ENCODE data around the gene PTPRH. TPM values are rescaled to one million over a fixed set of nuclear protein-coding genes. Genes with fewer than 3 reads are reported as not detected.

The PTPRH gene
- total RNA-seq, 1 donor from 2014 or later = 1.0 TPM

DNA sequence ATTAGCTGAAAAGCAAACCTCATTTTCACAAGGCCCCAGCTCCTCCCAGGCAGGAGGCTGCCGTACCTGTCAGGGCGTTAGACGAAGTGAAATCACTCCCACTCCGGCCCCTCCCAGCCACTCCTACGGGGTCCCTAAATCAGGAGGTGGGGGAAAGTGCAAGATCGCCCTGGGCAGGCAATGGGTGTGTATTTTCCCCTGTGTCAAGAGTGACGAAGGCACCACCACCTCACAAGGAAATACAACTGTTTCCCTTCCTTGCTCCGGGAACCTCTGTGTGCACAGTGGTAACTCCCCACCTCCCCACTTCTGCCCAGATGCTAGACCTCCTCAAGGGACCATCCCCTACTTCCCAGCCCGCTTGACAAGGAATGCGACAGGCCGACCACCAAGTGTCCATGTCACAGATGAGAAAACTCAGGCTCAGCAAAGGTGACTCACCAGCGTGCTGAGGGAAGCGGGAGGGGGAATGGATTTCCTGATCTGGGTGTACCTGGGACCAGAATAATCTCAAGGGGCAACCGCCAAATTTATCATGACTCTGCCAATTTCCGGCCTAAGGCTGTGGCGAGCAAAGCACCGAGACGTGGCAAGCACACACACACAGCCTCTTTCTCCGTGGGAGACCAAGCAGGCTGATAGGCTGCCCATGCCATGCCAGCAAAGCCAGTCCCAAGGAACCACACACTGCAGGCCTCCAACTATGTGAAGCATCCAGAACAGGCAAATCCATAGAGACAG, 42.2 kb upstream of the PTPRH start:
- Histone ChIP-seq H3K27me3 (ENCODE audit: insufficient read depth, low read length) (no peaks in the 10 kb centered on the region), H3K4me2 (ENCODE audit: low read length) (peak overlapping the region; percentile 47), H3K79me2 (ENCODE audit: insufficient read depth, low read length) (peaks cover 100% of the 10 kb centered on the region), H3K9me3 (ENCODE audit: insufficient read depth, low read depth, low read length) (no peaks in the 10 kb centered on the region), H3K4me3 (ENCODE audit: insufficient read depth, low read depth, low read length) (no peak overlapping the region), H4K20me1 (ENCODE audit: insufficient read depth, low read length) (peaks cover 100% of the 10 kb centered on the region), H3K36me3 (ENCODE audit: insufficient read depth, low read length) (no peaks in the 10 kb centered on the region), H3K9ac (ENCODE audit: low read length) (peak overlapping the region; percentile 16), H2AFZ (ENCODE audit: low read depth, low read length) (no peak overlapping the region), H3K4me1 (ENCODE audit: insufficient read depth, low read length) (peaks cover 31% of the 10 kb centered on the region), H3K27ac (ENCODE audit: low read depth, low read length) (peak overlapping the region; percentile 6)
- peaks cover 34% of the 10 kb centered on the region for H3K4me1 Mint-ChIP-seq (ENCODE audit: low read depth, unreplicated experiment)
- peak overlapping the region; percentile 72 for H3K27ac Mint-ChIP-seq (ENCODE audit: unreplicated experiment)
- FAIRE-seq (no peak), DNase-seq (ENCODE audit: low read depth) (peak; percentile 55)
- H3K36me3 Mint-ChIP-seq (ENCODE audit: low read depth, unreplicated experiment) = peaks cover 8% of the 10 kb centered on the region
- peak overlapping the region; percentile 62 for H3K4me3 Mint-ChIP-seq (ENCODE audit: unreplicated experiment)
- TF ChIP-seq, protein P1, sequence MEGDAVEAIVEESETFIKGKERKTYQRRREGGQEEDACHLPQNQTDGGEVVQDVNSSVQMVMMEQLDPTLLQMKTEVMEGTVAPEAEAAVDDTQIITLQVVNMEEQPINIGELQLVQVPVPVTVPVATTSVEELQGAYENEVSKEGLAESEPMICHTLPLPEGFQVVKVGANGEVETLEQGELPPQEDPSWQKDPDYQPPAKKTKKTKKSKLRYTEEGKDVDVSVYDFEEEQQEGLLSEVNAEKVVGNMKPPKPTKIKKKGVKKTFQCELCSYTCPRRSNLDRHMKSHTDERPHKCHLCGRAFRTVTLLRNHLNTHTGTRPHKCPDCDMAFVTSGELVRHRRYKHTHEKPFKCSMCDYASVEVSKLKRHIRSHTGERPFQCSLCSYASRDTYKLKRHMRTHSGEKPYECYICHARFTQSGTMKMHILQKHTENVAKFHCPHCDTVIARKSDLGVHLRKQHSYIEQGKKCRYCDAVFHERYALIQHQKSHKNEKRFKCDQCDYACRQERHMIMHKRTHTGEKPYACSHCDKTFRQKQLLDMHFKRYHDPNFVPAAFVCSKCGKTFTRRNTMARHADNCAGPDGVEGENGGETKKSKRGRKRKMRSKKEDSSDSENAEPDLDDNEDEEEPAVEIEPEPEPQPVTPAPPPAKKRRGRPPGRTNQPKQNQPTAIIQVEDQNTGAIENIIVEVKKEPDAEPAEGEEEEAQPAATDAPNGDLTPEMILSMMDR (IDR thresholded peaks at IDR 0.05; ENCODE audit: insufficient read depth, low read depth, low read length) = no peak
- TF ChIP-seq EZH2 (IDR thresholded peaks at IDR 0.05; ENCODE audit: insufficient read depth, low read length) = no peak
- no peaks in the 10 kb centered on the region for H3K9me3 Mint-ChIP-seq (ENCODE audit: unreplicated experiment)
- H3K27me3 Mint-ChIP-seq (ENCODE audit: low read depth, unreplicated experiment) = no peaks in the 10 kb centered on the region

DNA sequence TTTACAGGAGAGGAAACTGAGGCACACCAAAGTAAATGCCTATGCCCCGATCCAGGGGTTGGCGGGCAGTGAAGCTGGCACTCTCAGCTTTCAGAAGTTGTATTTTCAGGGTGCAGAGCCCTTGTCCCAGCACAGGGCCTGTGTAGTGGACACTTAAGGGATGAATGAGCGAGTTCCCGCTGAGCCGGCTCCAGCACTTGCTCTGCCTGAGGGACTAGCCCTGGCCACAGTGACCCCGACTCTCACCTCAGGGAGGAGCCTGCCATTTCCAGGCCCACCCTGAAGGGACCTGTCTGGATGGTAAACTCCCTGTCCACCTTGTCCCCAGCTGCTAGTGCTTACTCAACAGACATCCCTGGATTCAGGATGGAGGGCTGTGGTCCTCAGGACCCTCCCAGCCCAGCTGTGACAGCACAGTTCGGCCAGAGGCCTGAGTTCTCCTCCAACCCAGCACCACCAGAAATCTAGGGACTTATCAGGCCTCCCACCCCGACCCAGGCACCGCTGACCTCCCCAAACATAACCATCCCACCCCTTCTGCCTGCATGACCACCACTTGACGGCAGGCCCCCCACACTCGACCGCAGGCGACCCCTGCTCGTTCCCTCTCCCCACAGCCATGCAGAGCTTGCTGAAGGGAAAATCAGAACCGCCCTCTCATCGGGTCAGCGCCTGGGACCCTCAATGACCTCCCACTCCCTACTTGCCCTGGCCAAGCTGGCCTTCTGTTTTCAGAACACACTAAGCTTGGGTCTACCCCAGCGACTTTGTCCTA, 41.1 kb upstream of the PTPRH start:
- Histone ChIP-seq H3K4me1 (ENCODE audit: insufficient read depth, low read length) (peaks cover 21% of the 10 kb centered on the region), H3K4me2 (ENCODE audit: low read length) (no peak overlapping the region), H4K20me1 (ENCODE audit: insufficient read depth, low read length) (peaks cover 97% of the 10 kb centered on the region), H2AFZ (ENCODE audit: low read depth, low read length) (no peak overlapping the region), H3K79me2 (ENCODE audit: insufficient read depth, low read length) (peaks cover 95% of the 10 kb centered on the region), H3K9me3 (ENCODE audit: insufficient read depth, low read depth, low read length) (no peaks in the 10 kb centered on the region), H3K9ac (ENCODE audit: low read length) (no peak overlapping the region), H3K36me3 (ENCODE audit: insufficient read depth, low read length) (no peaks in the 10 kb centered on the region), H3K27me3 (ENCODE audit: insufficient read depth, low read length) (no peaks in the 10 kb centered on the region), H3K4me3 (ENCODE audit: insufficient read depth, low read depth, low read length) (no peak overlapping the region), H3K27ac (ENCODE audit: low read depth, low read length) (no peak overlapping the region)
- TF ChIP-seq EZH2 (IDR thresholded peaks at IDR 0.05; ENCODE audit: insufficient read depth, low read length) = no peak
- TF ChIP-seq, protein P1 (IDR thresholded peaks at IDR 0.05; ENCODE audit: insufficient read depth, low read depth, low read length) = no peak
- Mint-ChIP-seq H3K9me3 (ENCODE audit: unreplicated experiment) (no peaks in the 10 kb centered on the region), H3K36me3 (ENCODE audit: low read depth, unreplicated experiment) (peaks cover 8% of the 10 kb centered on the region), H3K27me3 (ENCODE audit: low read depth, unreplicated experiment) (no peaks in the 10 kb centered on the region), H3K27ac (ENCODE audit: unreplicated experiment) (no peak overlapping the region), H3K4me3 (ENCODE audit: unreplicated experiment) (no peak overlapping the region), H3K4me1 (ENCODE audit: low read depth, unreplicated experiment) (peaks cover 25% of the 10 kb centered on the region)
- FAIRE-seq (no peak), DNase-seq (ENCODE audit: low read depth) (no peak)

All from astrocyte (in vitro differentiated cells and primary cell).